ENCODE results near the gene GPR137B. TPM values are rescaled to one million over a fixed set of nuclear protein-coding genes. Genes with fewer than 3 reads are reported as not detected.

GPR137B gene
- total RNA-seq, 1 experiment from 2014 or later: 26.8 TPM

- peaks cover 57% of the 10 kb centered on the region for H3K4me1 ChIP-seq (ENCODE audit: low read length)
- H3K4me2 ChIP-seq (ENCODE audit: low read depth, low read length, poor library complexity, severe bottlenecking): peak overlapping the region; percentile 99
- peak; percentile 76 for DNase-seq
- peak overlapping the region; percentile 88 for H3K4me3 ChIP-seq (ENCODE audit: low read length)
- peak overlapping the region; percentile 93 for H3K27ac ChIP-seq (ENCODE audit: low read length)
- peaks cover 3% of the 10 kb centered on the region; the same call in 1 of the 2 replicates for H3K36me3 ChIP-seq (ENCODE audit: insufficient read depth, low read length)
- peak overlapping the region; percentile 79 for H3K9ac ChIP-seq (ENCODE audit: low read length)
- H4K20me1 ChIP-seq (ENCODE audit: insufficient read depth, low read depth, low read length): peaks cover 33% of the 10 kb centered on the region
- no peak overlapping the region for H2AFZ ChIP-seq (ENCODE audit: low read length)
- H3K27me3 ChIP-seq (ENCODE audit: low read length): no peaks in the 10 kb centered on the region
- no peaks in the 10 kb centered on the region for H3K9me3 ChIP-seq (ENCODE audit: low read length)
- no peaks in the 10 kb centered on the region for H3K79me2 ChIP-seq (ENCODE audit: low read length)
- no peaks in the 10 kb centered on the region for H3K9me2 ChIP-seq (replicated peaks; ENCODE audit: insufficient read depth, low read length)
Observed at GRCh38 chr1:236144033-236144432, 1.7 kb downstream of the GPR137B start.

- Histone ChIP-seq H3K4me1 (ENCODE audit: low read length) (peaks cover 57% of the 10 kb centered on the region), H3K9me3 (ENCODE audit: low read length) (no peaks in the 10 kb centered on the region), H3K9ac (ENCODE audit: low read length) (peak overlapping the region; percentile 79), H3K27ac (ENCODE audit: low read length) (peak overlapping the region; percentile 93), H3K9me2 (replicated peaks; ENCODE audit: insufficient read depth, low read length) (no peaks in the 10 kb centered on the region), H3K27me3 (ENCODE audit: low read length) (no peaks in the 10 kb centered on the region), H3K4me3 (ENCODE audit: low read length) (peak overlapping the region; percentile 88), H2AFZ (ENCODE audit: low read length) (no peak overlapping the region), H4K20me1 (ENCODE audit: insufficient read depth, low read depth, low read length) (peaks cover 39% of the 10 kb centered on the region), H3K79me2 (ENCODE audit: low read length) (no peaks in the 10 kb centered on the region), H3K4me2 (ENCODE audit: low read depth, low read length, poor library complexity, severe bottlenecking) (peak overlapping the region; percentile 99), H3K36me3 (ENCODE audit: insufficient read depth, low read length) (peaks cover 3% of the 10 kb centered on the region; the same call in 1 of the 2 replicates)
- peak; percentile 93 for DNase-seq
Observed at GRCh38 chr1:236144446-236145150, 2.3 kb downstream of the GPR137B start.

- Histone ChIP-seq H3K27ac (ENCODE audit: low read length) (no peak overlapping the region), H3K27me3 (ENCODE audit: low read length) (no peaks in the 10 kb centered on the region), H4K20me1 (ENCODE audit: insufficient read depth, low read depth, low read length) (peaks cover 57% of the 10 kb centered on the region), H3K9me2 (replicated peaks; ENCODE audit: insufficient read depth, low read length) (no peaks in the 10 kb centered on the region), H3K79me2 (ENCODE audit: low read length) (no peaks in the 10 kb centered on the region), H3K9me3 (ENCODE audit: low read length) (no peaks in the 10 kb centered on the region), H3K4me3 (ENCODE audit: low read length) (no peak overlapping the region), H3K4me1 (ENCODE audit: low read length) (peaks cover 63% of the 10 kb centered on the region), H3K36me3 (ENCODE audit: insufficient read depth, low read length) (peaks cover 3% of the 10 kb centered on the region; the same call in 1 of the 2 replicates), H3K4me2 (ENCODE audit: low read depth, low read length, poor library complexity, severe bottlenecking) (no peak overlapping the region), H2AFZ (ENCODE audit: low read length) (no peak overlapping the region), H3K9ac (ENCODE audit: low read length) (no peak overlapping the region)
- DNase-seq: no peak
Observed at GRCh38 chr1:236147068-236147467, 4.7 kb downstream of the GPR137B start.

GRCh38 chr1:236147521-236148469 is 5.5 kb downstream of the GPR137B start:
- H3K4me3 ChIP-seq (ENCODE audit: low read length): no peak overlapping the region
- no peak overlapping the region for H3K27ac ChIP-seq (ENCODE audit: low read length)
- no peaks in the 10 kb centered on the region for H3K9me3 ChIP-seq (ENCODE audit: low read length)
- no peak for DNase-seq
- H3K4me2 ChIP-seq (ENCODE audit: low read depth, low read length, poor library complexity, severe bottlenecking): no peak overlapping the region
- no peaks in the 10 kb centered on the region for H3K79me2 ChIP-seq (ENCODE audit: low read length)
- H3K4me1 ChIP-seq (ENCODE audit: low read length): peaks cover 59% of the 10 kb centered on the region
- no peaks in the 10 kb centered on the region for H3K9me2 ChIP-seq (replicated peaks; ENCODE audit: insufficient read depth, low read length)
- no peak overlapping the region for H3K9ac ChIP-seq (ENCODE audit: low read length)
- no peak overlapping the region for H2AFZ ChIP-seq (ENCODE audit: low read length)
- no peaks in the 10 kb centered on the region for H3K27me3 ChIP-seq (ENCODE audit: low read length)
- peaks cover 3% of the 10 kb centered on the region; the same call in 1 of the 2 replicates for H3K36me3 ChIP-seq (ENCODE audit: insufficient read depth, low read length)
- peaks cover 57% of the 10 kb centered on the region for H4K20me1 ChIP-seq (ENCODE audit: insufficient read depth, low read depth, low read length)

- Histone ChIP-seq H3K27me3 (ENCODE audit: low read length) (no peaks in the 10 kb centered on the region), H2AFZ (ENCODE audit: low read length) (no peak overlapping the region), H3K79me2 (ENCODE audit: low read length) (no peaks in the 10 kb centered on the region), H3K4me2 (ENCODE audit: low read depth, low read length, poor library complexity, severe bottlenecking) (no peak overlapping the region), H3K9ac (ENCODE audit: low read length) (no peak overlapping the region), H3K36me3 (ENCODE audit: insufficient read depth, low read length) (peaks cover 3% of the 10 kb centered on the region; the same call in 1 of the 2 replicates), H3K9me3 (ENCODE audit: low read length) (no peaks in the 10 kb centered on the region), H4K20me1 (ENCODE audit: insufficient read depth, low read depth, low read length) (peaks cover 62% of the 10 kb centered on the region), H3K27ac (ENCODE audit: low read length) (no peak overlapping the region), H3K4me1 (ENCODE audit: low read length) (peaks cover 52% of the 10 kb centered on the region), H3K4me3 (ENCODE audit: low read length) (no peak overlapping the region), H3K9me2 (replicated peaks; ENCODE audit: insufficient read depth, low read length) (no peaks in the 10 kb centered on the region)
- DNase-seq: no peak
Observed at GRCh38 chr1:236148470-236148845, 6.1 kb downstream of the GPR137B start.

- H3K4me3 ChIP-seq (ENCODE audit: low read length): no peak overlapping the region
- DNase-seq: no peak
- no peaks in the 10 kb centered on the region for H3K9me3 ChIP-seq (ENCODE audit: low read length)
- H3K4me1 ChIP-seq (ENCODE audit: low read length): peaks cover 46% of the 10 kb centered on the region
- no peak overlapping the region for H3K27ac ChIP-seq (ENCODE audit: low read length)
- H3K79me2 ChIP-seq (ENCODE audit: low read length): no peaks in the 10 kb centered on the region
- H3K36me3 ChIP-seq (ENCODE audit: insufficient read depth, low read length): peaks cover 3% of the 10 kb centered on the region; the same call in 1 of the 2 replicates
- no peak overlapping the region for H3K4me2 ChIP-seq (ENCODE audit: low read depth, low read length, poor library complexity, severe bottlenecking)
- H2AFZ ChIP-seq (ENCODE audit: low read length): no peak overlapping the region
- H3K27me3 ChIP-seq (ENCODE audit: low read length): no peaks in the 10 kb centered on the region
- H3K9ac ChIP-seq (ENCODE audit: low read length): no peak overlapping the region
- H3K9me2 ChIP-seq (replicated peaks; ENCODE audit: insufficient read depth, low read length): no peaks in the 10 kb centered on the region
- peaks cover 68% of the 10 kb centered on the region for H4K20me1 ChIP-seq (ENCODE audit: insufficient read depth, low read depth, low read length)
Observed at GRCh38 chr1:236149003-236149595, 6.8 kb downstream of the GPR137B start.

GRCh38 chr1:236149696-236150228 is 7.4 kb downstream of the GPR137B start:
- no peaks in the 10 kb centered on the region for H3K9me2 ChIP-seq (replicated peaks; ENCODE audit: insufficient read depth, low read length)
- DNase-seq: no peak
- no peaks in the 10 kb centered on the region for H3K27me3 ChIP-seq (ENCODE audit: low read length)
- H3K4me1 ChIP-seq (ENCODE audit: low read length): peaks cover 39% of the 10 kb centered on the region
- no peak overlapping the region for H3K4me3 ChIP-seq (ENCODE audit: low read length)
- no peak overlapping the region for H3K9ac ChIP-seq (ENCODE audit: low read length)
- H2AFZ ChIP-seq (ENCODE audit: low read length): no peak overlapping the region
- peaks cover 3% of the 10 kb centered on the region; the same call in 1 of the 2 replicates for H3K36me3 ChIP-seq (ENCODE audit: insufficient read depth, low read length)
- H3K4me2 ChIP-seq (ENCODE audit: low read depth, low read length, poor library complexity, severe bottlenecking): peak overlapping the region; percentile 41
- H4K20me1 ChIP-seq (ENCODE audit: insufficient read depth, low read depth, low read length): peaks cover 75% of the 10 kb centered on the region
- H3K9me3 ChIP-seq (ENCODE audit: low read length): no peaks in the 10 kb centered on the region
- no peak overlapping the region for H3K27ac ChIP-seq (ENCODE audit: low read length)
- H3K79me2 ChIP-seq (ENCODE audit: low read length): no peaks in the 10 kb centered on the region

Data from Karpas-422 (cell line).